Mononuclear cell (primary cell): ENCODE data around the gene PRKCB. TPM values are rescaled to one million over a fixed set of nuclear protein-coding genes. Genes with fewer than 3 reads are reported as not detected.

Experiments used
- H3K27me3 ChIP-seq: 2 replicates; pipeline ENCODE4 v1.6.0; 2011; ENCODE audit warnings: low read length, control low read depth; ENCODE audit not compliant: insufficient read depth
- H3K4me1 ChIP-seq: 2 replicates; pipeline ENCODE4 v1.5.1; 2011; ENCODE audit warnings: mild to moderate bottlenecking, low read length, control low read depth; ENCODE audit not compliant: insufficient read depth
- H3K4me3 ChIP-seq: 2 replicates; pipeline ENCODE4 v1.5.1; 2011; ENCODE audit warnings: mild to moderate bottlenecking, low read length, moderate library complexity
- H3K9me3 ChIP-seq: 2 replicates; pipeline ENCODE4 v1.5.1; 2011; ENCODE audit warnings: low read depth, mild to moderate bottlenecking, control low read depth, low read length
- total RNA-seq: library from RNA; depleted of rRNA; stranded (reverse); fragments of >200 nt; gene quantifications from one replicate; pipeline ENCODE4 v1.2.3, GENCODE V29; 2012

Gene PRKCB
- total RNA-seq, 1 donor: 110 TPM

DNA sequence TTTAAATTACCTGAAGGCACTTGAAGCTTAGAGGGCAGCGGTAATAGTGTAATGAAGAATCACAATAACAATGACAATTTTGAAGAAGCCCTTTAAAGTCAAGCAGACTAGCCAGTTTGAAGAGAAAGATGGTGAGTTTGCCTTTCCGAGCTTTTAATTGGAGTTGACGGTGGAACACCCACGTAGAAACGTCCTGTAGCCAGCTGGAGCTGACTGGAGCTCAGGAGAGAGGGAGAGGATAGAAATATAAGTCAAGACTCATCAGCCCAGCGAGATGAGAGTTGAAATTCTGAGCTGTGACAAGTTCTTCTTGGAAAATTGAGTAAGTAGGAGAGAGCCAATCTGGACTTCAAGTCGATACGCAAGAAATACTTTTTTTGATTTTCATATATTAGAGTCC is 328.6 kb downstream of the PRKCB start:
- H3K4me3 ChIP-seq: no peak overlapping the region
- H3K9me3 ChIP-seq: no peaks in the 10 kb centered on the region
- H3K27me3 ChIP-seq: no peaks in the 10 kb centered on the region
- no peaks in the 10 kb centered on the region for H3K4me1 ChIP-seq

DNA sequence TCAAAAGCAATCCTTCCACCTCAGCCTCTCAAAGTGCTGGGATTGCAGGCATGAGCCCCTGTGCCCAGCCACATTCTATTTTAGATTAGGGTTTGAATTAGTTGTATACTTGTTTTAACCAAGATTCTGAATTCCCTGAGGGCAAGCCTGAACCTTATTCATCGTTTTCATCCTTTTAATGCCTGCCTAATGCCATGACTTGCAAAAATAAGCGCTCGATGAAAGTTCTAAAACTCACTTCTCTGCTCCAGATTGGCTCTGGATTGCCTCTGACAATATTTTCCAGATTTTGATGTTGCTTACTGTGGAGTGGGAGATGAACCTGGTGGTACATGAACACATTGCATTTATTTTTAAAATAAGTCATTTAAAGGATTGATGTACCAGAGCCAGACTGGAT is 329.5 kb downstream of the PRKCB start:
- Histone ChIP-seq H3K27me3 (no peaks in the 10 kb centered on the region), H3K9me3 (no peaks in the 10 kb centered on the region), H3K4me3 (no peak overlapping the region), H3K4me1 (no peaks in the 10 kb centered on the region)

DNA sequence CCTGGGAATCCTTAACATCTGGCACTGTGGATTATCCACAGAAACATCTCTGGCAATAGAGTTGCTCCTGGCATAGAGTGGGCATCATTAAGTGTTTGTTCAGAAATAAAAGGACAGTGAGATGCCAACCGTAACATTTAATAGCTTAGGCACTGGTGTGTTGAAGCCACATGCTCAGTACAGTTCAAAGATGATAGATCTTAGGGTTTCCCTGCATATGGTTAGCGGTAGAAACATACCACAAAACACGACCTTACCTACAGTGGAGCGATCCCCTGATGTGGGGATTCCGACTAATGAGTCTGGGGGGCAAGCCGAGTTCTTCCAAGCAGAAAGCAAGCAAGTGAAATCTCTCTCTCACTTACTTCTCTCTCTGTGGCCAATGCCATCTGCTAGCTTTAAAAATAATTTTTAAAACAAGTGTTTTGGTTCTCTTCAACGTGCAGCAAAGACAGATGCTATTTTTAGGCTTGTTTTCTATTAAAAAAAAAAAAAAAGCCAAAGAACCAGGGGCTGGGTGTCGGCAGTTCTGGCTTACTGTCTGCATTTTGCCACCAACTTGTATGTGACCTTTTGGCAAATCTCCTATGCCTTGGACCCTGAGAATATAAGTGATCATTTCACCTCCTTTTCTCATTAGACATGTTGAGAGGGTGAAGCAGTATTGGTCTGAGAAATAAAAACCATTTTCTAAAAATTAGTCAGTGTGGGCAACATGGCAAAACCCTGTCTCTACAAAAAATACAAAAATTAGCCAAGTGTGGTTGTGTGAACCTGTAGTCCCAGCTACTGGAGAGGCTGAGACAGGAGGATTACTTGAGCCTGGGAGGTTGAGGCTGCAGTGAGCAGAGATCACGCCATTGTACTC is 331.1 kb downstream of the PRKCB start:
- Histone ChIP-seq H3K4me1 (no peaks in the 10 kb centered on the region), H3K27me3 (no peaks in the 10 kb centered on the region), H3K9me3 (no peaks in the 10 kb centered on the region), H3K4me3 (no peak overlapping the region)

DNA sequence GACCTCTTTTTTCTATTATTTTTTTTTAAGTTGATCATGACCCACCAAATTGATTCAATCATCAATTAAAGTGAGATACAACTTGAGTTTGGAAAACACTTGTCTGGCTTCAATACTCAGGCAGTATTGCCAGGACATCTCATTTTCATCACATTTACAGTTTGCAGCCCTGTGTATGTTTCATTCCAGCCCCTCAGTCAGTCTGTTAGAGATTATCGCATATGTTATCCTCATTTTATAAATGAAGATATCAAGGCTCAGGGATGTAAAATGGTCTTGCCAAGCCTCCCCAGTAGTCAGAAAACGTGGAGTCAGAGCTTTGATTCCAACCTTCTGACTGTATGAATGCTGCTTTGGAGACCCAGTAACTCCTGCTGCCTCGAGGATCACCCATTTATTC is 333.1 kb downstream of the PRKCB start:
- Histone ChIP-seq H3K9me3 (no peaks in the 10 kb centered on the region), H3K27me3 (no peaks in the 10 kb centered on the region), H3K4me3 (no peak overlapping the region), H3K4me1 (no peaks in the 10 kb centered on the region)

DNA sequence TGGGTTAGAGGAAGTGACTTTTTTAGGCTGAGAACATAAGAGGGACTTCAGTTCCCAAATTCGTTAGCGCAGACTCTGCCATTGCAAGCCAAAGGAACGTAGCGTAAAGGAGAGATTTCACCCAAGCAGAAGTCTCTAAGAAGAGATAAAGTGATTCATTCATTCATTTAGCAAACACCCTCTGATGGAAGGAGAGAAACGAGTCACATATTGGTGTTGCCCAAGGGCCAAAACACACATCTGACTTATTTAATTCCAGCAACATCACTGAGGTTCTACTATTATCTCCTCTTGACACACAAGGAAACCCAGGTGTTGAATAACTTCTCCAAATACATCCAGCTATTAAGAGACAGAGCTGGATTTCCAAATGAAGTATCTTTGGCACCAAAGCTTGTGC is 334.6 kb downstream of the PRKCB start:
- Histone ChIP-seq H3K9me3 (no peaks in the 10 kb centered on the region), H3K4me3 (no peak overlapping the region), H3K4me1 (no peaks in the 10 kb centered on the region), H3K27me3 (no peaks in the 10 kb centered on the region)

DNA sequence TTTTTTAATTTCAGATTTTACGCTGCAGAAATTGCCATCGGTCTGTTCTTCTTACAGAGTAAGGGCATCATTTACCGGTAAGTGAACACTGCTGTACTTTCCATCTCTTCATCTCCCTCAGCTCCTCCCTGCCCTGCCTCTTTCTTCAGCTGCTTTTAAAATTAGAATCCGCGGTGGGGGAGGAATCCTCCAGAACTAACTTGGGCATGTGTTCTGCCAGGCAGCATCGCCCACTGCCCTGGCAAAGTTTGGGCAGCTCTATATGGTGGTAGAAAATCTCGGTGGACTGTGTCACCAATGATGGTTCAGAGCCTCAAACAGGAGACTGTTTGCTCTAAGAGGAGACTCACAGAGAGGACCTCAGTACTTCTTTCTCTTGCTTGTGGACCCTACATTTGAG is 338.7 kb downstream of the PRKCB start:
- no peaks in the 10 kb centered on the region for H3K27me3 ChIP-seq
- H3K4me3 ChIP-seq: no peak overlapping the region
- H3K4me1 ChIP-seq: no peaks in the 10 kb centered on the region
- no peaks in the 10 kb centered on the region for H3K9me3 ChIP-seq

DNA sequence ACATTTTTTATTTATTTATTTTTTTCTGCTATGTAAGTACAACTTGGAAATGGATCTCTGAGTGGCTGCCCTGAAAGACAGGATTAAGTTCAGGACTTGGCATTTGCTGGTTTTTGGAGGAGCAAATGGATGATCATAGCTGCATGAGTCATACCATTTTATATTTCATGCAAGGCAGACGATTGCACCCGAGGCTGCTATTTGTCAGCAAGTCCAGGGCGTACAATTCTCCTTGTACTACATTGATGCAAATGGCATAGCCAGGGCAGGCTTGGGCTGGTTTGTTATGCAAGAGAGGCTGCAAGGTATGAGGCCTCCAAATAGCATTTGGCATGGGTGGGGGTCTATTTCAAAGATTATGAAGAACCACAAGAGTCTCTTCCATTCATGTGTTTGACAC is 339.2 kb downstream of the PRKCB start:
- Histone ChIP-seq H3K4me3 (no peak overlapping the region), H3K4me1 (no peaks in the 10 kb centered on the region), H3K9me3 (no peaks in the 10 kb centered on the region), H3K27me3 (no peaks in the 10 kb centered on the region)

DNA sequence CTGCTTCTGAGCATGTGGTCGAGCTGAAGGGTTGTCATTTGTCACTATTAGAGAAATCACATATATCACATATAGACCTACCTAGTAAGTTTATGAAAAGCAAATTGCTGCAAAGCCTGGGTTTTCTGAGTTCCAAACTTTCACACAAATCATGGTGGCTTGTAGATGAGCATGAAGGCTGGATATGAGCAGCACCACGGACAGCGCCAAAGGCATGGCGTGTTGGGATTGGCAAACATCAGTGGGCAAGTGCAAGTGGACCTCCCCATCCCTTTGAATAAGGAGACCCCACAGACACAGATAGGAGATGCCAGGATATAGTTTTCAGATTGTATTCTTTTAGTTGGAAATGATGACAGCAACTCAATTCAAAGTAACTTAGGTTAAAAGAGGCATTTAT is 342.7 kb downstream of the PRKCB start:
- Histone ChIP-seq H3K4me1 (no peaks in the 10 kb centered on the region), H3K9me3 (no peaks in the 10 kb centered on the region)

DNA sequence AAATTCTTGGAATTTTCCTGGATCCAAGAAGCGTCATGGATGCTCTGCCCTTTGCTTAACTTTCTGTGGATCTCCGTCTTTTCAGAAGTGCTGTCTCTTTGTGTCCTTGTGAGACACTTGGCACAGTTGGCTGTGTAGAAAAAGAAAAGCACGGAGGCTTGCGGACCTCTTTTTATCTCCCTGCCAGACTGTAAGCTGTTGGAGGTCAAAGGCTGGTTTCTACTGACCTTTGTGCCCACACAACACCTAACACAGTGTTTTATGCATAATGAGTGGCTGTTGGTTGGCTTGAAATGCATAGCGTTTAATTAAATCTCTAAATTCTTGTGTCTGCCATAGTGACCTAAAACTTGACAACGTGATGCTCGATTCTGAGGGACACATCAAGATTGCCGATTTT is 344.7 kb downstream of the PRKCB start:
- Histone ChIP-seq H3K9me3 (no peaks in the 10 kb centered on the region), H3K4me3 (no peak overlapping the region), H3K27me3 (no peaks in the 10 kb centered on the region), H3K4me1 (no peaks in the 10 kb centered on the region)

More for the DNA sequence above, 342.7 kb downstream of the PRKCB start:
- no peak overlapping the region for H3K4me3 ChIP-seq
- no peaks in the 10 kb centered on the region for H3K27me3 ChIP-seq

DNA sequence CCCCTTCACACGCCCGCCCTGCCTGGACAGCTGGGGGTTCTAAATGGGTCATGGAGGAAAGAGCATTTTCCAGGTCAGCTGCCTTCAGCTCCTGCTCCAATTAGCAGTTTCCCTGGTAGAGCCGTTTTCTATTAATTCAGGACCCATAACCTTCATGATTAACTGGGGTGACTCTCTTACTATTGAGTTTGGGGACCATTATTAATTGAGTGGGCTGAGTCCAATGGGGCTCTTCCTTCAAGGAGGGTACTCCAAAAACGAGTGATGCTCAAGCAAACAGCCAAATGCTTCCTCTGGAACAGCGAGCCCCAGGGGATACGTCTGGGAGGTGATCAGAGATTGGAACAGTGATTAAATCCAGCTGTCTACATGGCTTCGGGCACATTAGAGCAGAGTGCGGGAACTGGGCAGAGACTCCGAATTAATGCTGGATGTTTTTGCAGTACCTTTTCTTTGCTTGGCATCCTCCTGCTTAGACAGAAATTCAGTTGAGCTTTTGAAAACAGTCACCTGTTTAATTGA is 352.3 kb downstream of the PRKCB start:
- Histone ChIP-seq H3K9me3 (no peaks in the 10 kb centered on the region), H3K27me3 (no peaks in the 10 kb centered on the region), H3K4me1 (no peaks in the 10 kb centered on the region), H3K4me3 (no peak overlapping the region)

DNA sequence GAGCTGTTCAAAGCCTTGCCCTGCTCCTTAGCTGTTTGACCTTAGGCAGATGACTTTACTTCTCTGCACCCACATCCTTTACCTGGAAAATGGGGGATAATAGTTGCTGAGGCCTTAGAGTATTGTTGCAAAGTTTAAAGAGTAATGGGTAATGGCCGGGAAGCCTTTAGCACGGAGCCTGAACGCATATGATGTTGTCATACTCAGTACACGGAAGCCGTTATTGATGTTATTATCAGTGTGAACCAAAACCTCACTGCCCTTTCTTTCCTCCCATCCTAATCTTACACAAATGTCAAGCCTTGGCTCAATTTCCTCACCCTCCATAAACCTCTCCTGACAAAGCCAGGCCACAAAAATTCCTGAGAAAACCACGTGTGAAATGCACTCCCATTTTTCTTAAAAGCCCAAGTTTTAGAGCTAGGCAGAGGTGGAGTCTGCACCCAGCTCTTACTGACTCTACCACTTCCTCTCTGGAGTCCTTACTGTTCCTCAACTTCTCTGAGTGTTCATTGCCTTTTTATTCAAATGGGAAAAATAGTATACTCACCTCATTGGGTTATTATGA is 353.1 kb downstream of the PRKCB start:
- H3K4me1 ChIP-seq: no peaks in the 10 kb centered on the region
- H3K9me3 ChIP-seq: no peaks in the 10 kb centered on the region
- no peaks in the 10 kb centered on the region for H3K27me3 ChIP-seq
- no peak overlapping the region for H3K4me3 ChIP-seq

DNA sequence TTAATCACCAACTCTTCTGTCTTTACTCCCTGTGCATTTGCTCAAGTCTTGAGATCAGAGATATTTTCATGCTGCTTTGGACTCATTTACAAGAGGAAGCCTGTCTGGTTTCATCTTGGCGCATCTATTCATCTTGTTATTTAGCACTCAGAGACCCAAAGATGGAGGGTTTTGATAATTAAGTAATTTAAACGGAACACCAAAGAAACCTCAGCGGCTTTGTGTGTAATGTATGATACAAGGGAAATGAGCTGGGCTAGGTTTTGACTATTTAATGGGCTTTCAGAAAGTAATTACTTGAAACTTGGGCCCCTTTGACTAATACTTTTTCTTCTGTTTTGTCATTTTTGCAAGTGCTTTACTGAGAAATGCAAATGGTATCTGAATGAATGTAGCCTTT is 354.2 kb downstream of the PRKCB start:
- Histone ChIP-seq H3K9me3 (no peaks in the 10 kb centered on the region), H3K4me3 (no peak overlapping the region), H3K4me1 (no peaks in the 10 kb centered on the region), H3K27me3 (no peaks in the 10 kb centered on the region)

DNA sequence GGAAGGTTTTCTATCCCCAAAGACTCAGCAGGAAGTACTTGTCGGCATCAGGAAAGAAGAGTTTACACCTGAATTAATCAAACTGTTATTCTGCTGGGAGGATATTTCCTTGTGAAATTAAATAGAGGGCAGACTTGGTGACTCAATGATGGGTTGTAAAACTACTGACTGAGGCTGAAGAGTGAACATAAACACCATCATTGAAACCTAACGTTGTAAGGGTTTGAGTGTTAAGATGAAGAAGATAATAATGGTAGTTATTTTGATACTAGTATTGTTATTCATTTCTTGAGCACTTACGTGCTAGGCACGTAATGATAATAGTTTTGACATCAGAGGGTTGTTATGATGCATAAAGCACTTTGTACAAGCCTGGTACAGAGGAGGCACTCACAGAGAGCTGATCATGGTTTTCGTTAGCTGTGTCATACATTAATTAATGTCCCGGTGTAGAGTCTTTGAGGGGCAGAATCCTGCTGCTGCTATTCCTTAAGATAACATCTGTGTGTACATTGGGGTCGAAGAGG is 356.2 kb downstream of the PRKCB start:
- Histone ChIP-seq H3K27me3 (no peaks in the 10 kb centered on the region), H3K4me1 (no peaks in the 10 kb centered on the region), H3K4me3 (no peak overlapping the region), H3K9me3 (no peaks in the 10 kb centered on the region)

DNA sequence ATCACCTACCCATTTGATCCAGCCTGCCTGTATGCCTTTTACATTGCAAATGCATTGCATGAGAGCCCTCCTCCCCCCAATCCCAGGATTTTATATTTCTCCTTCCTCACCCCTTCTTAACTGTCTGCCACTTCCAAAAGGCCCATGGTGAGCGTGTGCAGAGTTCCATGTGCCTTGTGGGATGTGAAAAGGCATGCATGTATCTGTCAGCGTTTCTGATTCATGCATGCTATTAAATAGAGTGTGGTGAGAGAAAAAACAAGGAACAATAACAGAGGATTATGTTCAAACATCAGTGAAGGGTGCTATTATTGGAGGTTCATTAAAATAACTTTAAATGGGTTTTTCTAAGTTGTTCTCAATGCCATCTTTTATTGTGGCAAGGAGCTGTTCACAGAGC is 359.4 kb downstream of the PRKCB start:
- Histone ChIP-seq H3K27me3 (no peaks in the 10 kb centered on the region), H3K9me3 (no peaks in the 10 kb centered on the region), H3K4me1 (no peaks in the 10 kb centered on the region), H3K4me3 (no peak overlapping the region)

DNA sequence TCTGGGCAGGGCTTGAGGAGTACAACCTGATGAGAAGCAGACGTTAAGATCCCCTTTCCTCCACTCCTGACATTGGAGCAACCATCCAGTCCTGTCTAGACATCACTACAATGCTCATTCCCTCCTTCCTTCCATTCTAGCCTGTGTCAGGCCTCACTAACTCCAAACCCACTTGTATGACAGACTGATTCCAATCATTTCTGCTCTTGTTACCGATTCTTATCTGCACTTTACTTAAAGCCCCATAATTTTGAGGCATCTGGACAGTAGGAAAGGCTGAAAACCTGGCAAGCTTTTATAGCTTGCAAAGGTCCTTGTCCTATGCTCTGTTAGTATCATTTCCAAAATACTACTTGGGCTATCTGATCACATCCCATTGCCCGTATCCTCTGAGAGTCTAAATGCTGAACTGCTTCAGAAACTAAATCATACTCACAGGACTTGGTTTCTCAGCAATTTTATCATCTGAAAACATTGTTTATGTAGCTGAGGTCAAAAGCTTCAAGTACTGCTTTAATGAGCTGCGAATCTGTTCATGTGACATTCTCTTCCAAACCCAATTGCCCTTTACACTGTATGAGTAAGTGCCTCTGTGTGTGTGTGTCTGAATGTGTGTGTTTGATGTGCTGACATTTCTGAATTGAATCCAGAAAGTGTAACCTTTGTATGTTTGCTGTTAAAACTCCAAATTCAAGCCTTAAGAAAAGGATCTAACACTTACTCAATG is 363.2 kb downstream of the PRKCB start:
- Histone ChIP-seq H3K27me3 (no peaks in the 10 kb centered on the region), H3K9me3 (no peaks in the 10 kb centered on the region), H3K4me3 (no peak overlapping the region), H3K4me1 (no peaks in the 10 kb centered on the region)
